Measurements from ENCODE around the gene ZNF827. TPM values are rescaled to one million over a fixed set of nuclear protein-coding genes. Genes with fewer than 3 reads are reported as not detected.

ZNF827 gene
- total RNA-seq, 1 experiment from 2014 or later = 9.8 TPM

GRCh38 chr4:145776208-145776607, 162.4 kb downstream of the ZNF827 start:
- no peaks in the 10 kb centered on the region for H3K9me2 ChIP-seq (replicated peaks; ENCODE audit: low read length)
- H3K4me1 ChIP-seq (ENCODE audit: insufficient read depth, low read length) = peaks cover under 1% of the 10 kb centered on the region; the same call in 1 of the 2 replicates
- peaks cover 20% of the 10 kb centered on the region; the same call in 1 of the 2 replicates for H3K36me3 ChIP-seq (ENCODE audit: low read depth, low read length)
- no peak overlapping the region for H2AFZ ChIP-seq (ENCODE audit: low read length)
- ChIA-PET CTCF (no interaction called here), POLR2A (ENCODE audit: unreplicated experiment) (no interaction called here)
- H4K20me1 ChIP-seq (ENCODE audit: low read length) = no peaks in the 10 kb centered on the region
- no peaks in the 10 kb centered on the region for H3K27me3 ChIP-seq (ENCODE audit: low read length)
- BruUV-seq (replicated peaks) = no TSS peak
- no peak overlapping the region for H3K4me2 ChIP-seq (ENCODE audit: low read length)
- ATAC-seq = no peak
- no peak overlapping the region for H3K27ac ChIP-seq (ENCODE audit: low read length)
- no peaks in the 10 kb centered on the region for H3F3A ChIP-seq (ENCODE audit: low read length, unreplicated experiment)
- H3K9me3 ChIP-seq (ENCODE audit: low read length) = no peaks in the 10 kb centered on the region
- no peak for DNase-seq
- TF ChIP-seq CTCF (conservative IDR thresholded peaks at IDR 0.05; ENCODE audit: low read depth, low read length) = no peak
- no peak overlapping the region for H3K4me3 ChIP-seq (ENCODE audit: low read length)
- intact Hi-C loops (cut with micrococcal nuclease) = no loop called here
- no peaks in the 10 kb centered on the region for H3K79me2 ChIP-seq (ENCODE audit: low read length)
- no peak overlapping the region for H3K9ac ChIP-seq (ENCODE audit: low read length)

DNA sequence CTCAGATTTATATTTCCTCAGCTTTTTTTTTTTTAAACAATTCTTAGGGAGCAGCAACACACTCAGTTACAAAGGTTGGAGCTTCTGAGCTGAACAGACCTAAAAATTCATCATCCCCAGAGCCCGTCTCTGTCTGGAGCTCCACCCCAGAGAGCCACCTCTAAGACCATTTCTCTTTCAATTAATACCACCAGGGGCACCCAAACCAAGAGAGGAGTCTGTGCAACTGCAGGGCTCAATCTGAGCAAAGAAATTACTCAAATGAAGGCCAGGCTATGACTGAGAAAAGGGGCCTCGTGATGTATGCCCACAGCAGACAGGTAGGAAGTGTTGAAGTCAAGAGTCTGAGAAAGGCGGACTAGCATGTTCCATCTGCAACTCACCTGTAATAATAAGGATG, 163.2 kb downstream of the ZNF827 start:
- Histone ChIP-seq H3K4me1 (ENCODE audit: insufficient read depth, low read length) (no peaks in the 10 kb centered on the region), H3K27ac (ENCODE audit: low read length) (no peak overlapping the region), H3K9me2 (replicated peaks; ENCODE audit: low read length) (no peaks in the 10 kb centered on the region), H3K9me3 (ENCODE audit: low read length) (no peaks in the 10 kb centered on the region), H3K4me2 (ENCODE audit: low read length) (no peak overlapping the region), H3K4me3 (ENCODE audit: low read length) (no peak overlapping the region), H3F3A (ENCODE audit: low read length, unreplicated experiment) (no peaks in the 10 kb centered on the region), H3K36me3 (ENCODE audit: low read depth, low read length) (peaks cover 20% of the 10 kb centered on the region; the same call in 1 of the 2 replicates), H2AFZ (ENCODE audit: low read length) (no peak overlapping the region), H3K79me2 (ENCODE audit: low read length) (no peaks in the 10 kb centered on the region), H4K20me1 (ENCODE audit: low read length) (no peaks in the 10 kb centered on the region), H3K9ac (ENCODE audit: low read length) (no peak overlapping the region), H3K27me3 (ENCODE audit: low read length) (no peaks in the 10 kb centered on the region)
- ATAC-seq (no peak), DNase-seq (no peak)
- no TSS peak for BruUV-seq (replicated peaks)
- POLR2A ChIA-PET (ENCODE audit: unreplicated experiment) = no interaction called here
- intact Hi-C loops (cut with micrococcal nuclease) = no loop called here
- TF ChIP-seq EZH2 (IDR thresholded peaks at IDR 0.05; ENCODE audit: low read length, unreplicated experiment) = no peak
- peak; percentile 33; the same call in 1 of the 2 replicates for TF ChIP-seq CTCF (conservative IDR thresholded peaks at IDR 0.05; ENCODE audit: low read depth, low read length)
- no peak for TF ChIP-seq EZH2phosphoT487 (IDR thresholded peaks at IDR 0.05; ENCODE audit: borderline replicate concordance, low read length)
- CTCF ChIA-PET = no interaction called here

- BruUV-seq (replicated peaks) = no TSS peak
- no peak overlapping the region for H3K4me3 ChIP-seq (ENCODE audit: low read length)
Observed at GRCh38 chr4:145774473-145774872, 164.2 kb downstream of the ZNF827 start.

More at GRCh38 chr4:145774473-145774872, 164.2 kb downstream of the ZNF827 start:
- no peak overlapping the region for H3K9ac ChIP-seq (ENCODE audit: low read length)
- peaks cover 20% of the 10 kb centered on the region; the same call in 1 of the 2 replicates for H3K36me3 ChIP-seq (ENCODE audit: low read depth, low read length)
- H4K20me1 ChIP-seq (ENCODE audit: low read length) = no peaks in the 10 kb centered on the region
- H3K79me2 ChIP-seq (ENCODE audit: low read length) = no peaks in the 10 kb centered on the region
- CTCF ChIA-PET = no interaction called here
- no peak for ATAC-seq
- intact Hi-C loops (cut with micrococcal nuclease) = no loop called here
- H3K9me2 ChIP-seq (replicated peaks; ENCODE audit: low read length) = no peaks in the 10 kb centered on the region
- no peaks in the 10 kb centered on the region for H3F3A ChIP-seq (ENCODE audit: low read length, unreplicated experiment)
- DNase-seq = no peak
- H2AFZ ChIP-seq (ENCODE audit: low read length) = no peak overlapping the region
- POLR2A ChIA-PET (ENCODE audit: unreplicated experiment) = no interaction called here
- H3K27ac ChIP-seq (ENCODE audit: low read length) = no peak overlapping the region
- TF ChIP-seq EZH2phosphoT487 (IDR thresholded peaks at IDR 0.05; ENCODE audit: borderline replicate concordance, low read length) (no peak), EZH2 (IDR thresholded peaks at IDR 0.05; ENCODE audit: low read length, unreplicated experiment) (no peak), CTCF (conservative IDR thresholded peaks at IDR 0.05; ENCODE audit: low read depth, low read length) (no peak)
- no peaks in the 10 kb centered on the region for H3K27me3 ChIP-seq (ENCODE audit: low read length)
- H3K9me3 ChIP-seq (ENCODE audit: low read length) = no peaks in the 10 kb centered on the region
- no peaks in the 10 kb centered on the region for H3K4me1 ChIP-seq (ENCODE audit: insufficient read depth, low read length)
- no peak overlapping the region for H3K4me2 ChIP-seq (ENCODE audit: low read length)

All from PC-3 (cell line).